ENCODE results near the gene GALNT18. TPM values are rescaled to one million over a fixed set of nuclear protein-coding genes. Genes with fewer than 3 reads are reported as not detected.

GALNT18 gene
- total and polyA plus RNA-seq, 2 of the 4 experiments (the other 2 are of a cell fraction) = 9.5 to 11.3 TPM

- Histone ChIP-seq H3K9me3 (ENCODE audit: control insufficient read depth, insufficient read depth, low read length) (no peaks in the 10 kb centered on the region), H3K23ac (ENCODE audit: low read depth, low read length) (no peak overlapping the region), H4K5ac (ENCODE audit: low read depth, low read length) (no peak overlapping the region), H2AK9ac (replicated peaks; ENCODE audit: low read depth, low read length, poor library complexity) (no peak overlapping the region), H4K20me1 (ENCODE audit: insufficient read depth, low read length) (no peaks in the 10 kb centered on the region), H3K36me3 (ENCODE audit: control insufficient read depth, insufficient read depth, low read length) (no peaks in the 10 kb centered on the region), H3K27ac (ENCODE audit: insufficient read depth, low read length) (no peak overlapping the region), H3K18ac (ENCODE audit: low read depth, low read length) (no peak overlapping the region), H3K9me1 (ENCODE audit: insufficient read depth, low read length) (no peaks in the 10 kb centered on the region), H2BK20ac (ENCODE audit: low read depth, low read length) (no peak overlapping the region), H4K8ac (ENCODE audit: low read depth in 2 of 2, low read length in 2 of 2) (no peak overlapping the region), H3K27me3 (ENCODE audit: control insufficient read depth, insufficient read depth, low read length) (peaks cover 4% of the 10 kb centered on the region), H3K9ac (ENCODE audit: low read depth, low read length) (no peak overlapping the region), H2BK5ac (ENCODE audit: low read depth, low read length, poor library complexity, severe bottlenecking) (no peak overlapping the region), H3K4me3 (ENCODE audit: insufficient read depth, low read depth, low read length) (no peak overlapping the region), H3K79me1 (ENCODE audit: low read depth in 1 of 2, low read length in 2 of 2) (no peaks in the 10 kb centered on the region), H2AK5ac (ENCODE audit: low read depth, low read length) (no peak overlapping the region), H2BK15ac (ENCODE audit: low read depth, low read length) (no peak overlapping the region), H2BK120ac (ENCODE audit: low read depth, low read length) (no peak overlapping the region), H3K4me1 (ENCODE audit: control insufficient read depth, insufficient read depth, low read length) (peaks cover 6% of the 10 kb centered on the region; the same call in 1 of the 2 replicates), H4K91ac (ENCODE audit: insufficient read depth, low read depth, low read length) (no peak overlapping the region), H3K56ac (ENCODE audit: extremely low read depth, insufficient read depth, low read length) (no peak overlapping the region), H2AFZ (replicated peaks; ENCODE audit: low read length, poor library complexity) (peak overlapping the region; percentile 9), H3K4ac (ENCODE audit: low read depth, low read length) (no peak overlapping the region), H3K14ac (replicated peaks; ENCODE audit: low read depth, low read length) (no peak overlapping the region), H3K4me2 (ENCODE audit: low read depth, low read length) (no peak overlapping the region)
- TF ChIP-seq BHLHE40 (IDR thresholded peaks at IDR 0.05; ENCODE audit: low read depth, low read length) = no peak
- no peak for TF ChIP-seq MXI1 (IDR thresholded peaks at IDR 0.05; ENCODE audit: borderline replicate concordance, low read depth, low read length)
- no peak for TF ChIP-seq NFE2L2 (IDR thresholded peaks at IDR 0.05; ENCODE audit: low read depth, low read length)
- TF ChIP-seq CHD1 (IDR thresholded peaks at IDR 0.05; ENCODE audit: low read depth, low read length) = no peak
- dilution Hi-C loops (cut with HindIII; ENCODE audit: low sequenced_read_pairs, unreplicated experiment) = no loop called here
- in situ Hi-C loops (cut with MboI; ENCODE audit: low sequenced_read_pairs) = no loop called here
- ChIA-PET POLR2A (ENCODE audit: unreplicated experiment) (no interaction called here), CTCF (no interaction called here)
- intact Hi-C loops (cut with micrococcal nuclease) = no loop called here
- 0% methylated on average over 1 of the region's 4 CpGs; no CpG with 5 or more reads in 1 of the 2 experiments for WGBS, 2 experiments (ENCODE audit: extremely low coverage in 2 of 2, insufficient read length in 1 of 2)
- ATAC-seq (ENCODE audit: low read depth) (0 out of 2 replicates have a peak, but pooled peaks have one; percentile 10), DNase-seq (peak; percentile 37)
- no TSS peak for BruUV-seq (replicated peaks)
Measured at GRCh38 chr11:11534981-11535380, 86.8 kb downstream of the GALNT18 start.

All from IMR-90 (cell line).